ENCODE results near the gene SNRPA1.

The SNRPA1 gene

GRCh38 chr15:101306341-101307047, 11.4 kb upstream of the SNRPA1 start:
- DNase-seq (ENCODE audit: low read depth) = no peak
- no peak overlapping the region for H3K4me3 ChIP-seq (replicated peaks; ENCODE audit: low read depth, low read length)

GRCh38 chr15:101305820-101306255, 10.8 kb upstream of the SNRPA1 start:
- H3K4me3 ChIP-seq (replicated peaks; ENCODE audit: low read depth, low read length) = no peak overlapping the region
- TF ChIP-seq CTCF (IDR thresholded peaks at IDR 0.05; ENCODE audit: low read length, missing control alignments) = no peak
- DNase-seq (ENCODE audit: low read depth) = no peak

More at GRCh38 chr15:101306341-101307047, 11.4 kb upstream of the SNRPA1 start:
- TF ChIP-seq CTCF (IDR thresholded peaks at IDR 0.05; ENCODE audit: low read length, missing control alignments) = no peak

GRCh38 chr15:101303408-101303807, 8.4 kb upstream of the SNRPA1 start:
- TF ChIP-seq CTCF (IDR thresholded peaks at IDR 0.05; ENCODE audit: low read length, missing control alignments) = no peak
- no peak for DNase-seq (ENCODE audit: low read depth)
- no peak overlapping the region for H3K4me3 ChIP-seq (replicated peaks; ENCODE audit: low read depth, low read length)

GRCh38 chr15:101296418-101297405, 1.7 kb upstream of the SNRPA1 start:
- H3K4me3 ChIP-seq (replicated peaks; ENCODE audit: low read depth, low read length) = no peak overlapping the region
- peak; percentile 20 for DNase-seq (ENCODE audit: low read depth)
- TF ChIP-seq CTCF (IDR thresholded peaks at IDR 0.05; ENCODE audit: low read length, missing control alignments) = no peak

- H3K4me3 ChIP-seq (replicated peaks; ENCODE audit: low read depth, low read length) = peak overlapping the region; percentile 61
- DNase-seq (ENCODE audit: low read depth) = peak; percentile 14
- no peak for TF ChIP-seq CTCF (IDR thresholded peaks at IDR 0.05; ENCODE audit: low read length, missing control alignments)
Observed at GRCh38 chr15:101295607-101296161, 636 bp upstream of the SNRPA1 start.

GRCh38 chr15:101293122-101293521, 1.9 kb downstream of the SNRPA1 start:
- no peak for DNase-seq (ENCODE audit: low read depth)
- no peak for TF ChIP-seq CTCF (IDR thresholded peaks at IDR 0.05; ENCODE audit: low read length, missing control alignments)
- H3K4me3 ChIP-seq (replicated peaks; ENCODE audit: low read depth, low read length) = peak overlapping the region; percentile 61
